ENCODE results near the gene ENTPD7. TPM values are rescaled to one million over a fixed set of nuclear protein-coding genes. Genes with fewer than 3 reads are reported as not detected.

Gene ENTPD7
- total RNA-seq, 2 donors from 2014 or later = 23.8 to 26.4 TPM

DNA sequence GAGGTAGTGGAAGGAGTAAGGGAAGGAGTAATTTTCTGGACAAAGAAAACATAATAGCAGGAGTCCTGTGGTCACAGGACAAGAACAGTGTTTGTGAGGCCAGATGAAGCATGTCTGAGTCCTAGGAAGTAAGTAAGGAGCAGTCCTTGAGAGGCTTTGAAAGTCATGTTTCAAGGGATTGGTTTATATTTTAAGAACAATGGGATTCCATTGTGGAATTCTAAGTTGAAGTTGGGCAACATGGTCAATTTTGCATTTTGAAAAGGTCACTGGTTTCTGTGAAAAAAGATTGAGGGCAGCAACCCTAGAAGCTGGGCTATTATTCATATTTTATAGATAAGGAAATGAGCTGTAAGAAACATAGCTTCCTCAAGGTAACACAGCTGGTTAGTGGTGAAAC, 28.3 kb upstream of the ENTPD7 start:
- Histone ChIP-seq H3K27ac (ENCODE audit: low read depth, low read length) (no peak overlapping the region), H3K9ac (ENCODE audit: extremely low read depth, low read length, poor library complexity, severe bottlenecking) (no peak overlapping the region), H3K4me3 (ENCODE audit: low read length) (no peak overlapping the region), H3K36me3 (ENCODE audit: control insufficient read depth, insufficient read depth, low read length) (no peaks in the 10 kb centered on the region), H3K27me3 (ENCODE audit: control insufficient read depth, insufficient read depth, low read length, poor library complexity, severe bottlenecking) (no peaks in the 10 kb centered on the region), H3K9me3 (ENCODE audit: control insufficient read depth, low read length) (peaks cover 2% of the 10 kb centered on the region), H3K4me1 (ENCODE audit: control insufficient read depth, insufficient read depth, low read length) (peaks cover 4% of the 10 kb centered on the region)
- H3K9me3 Mint-ChIP-seq = no peaks in the 10 kb centered on the region
- H3K27ac Mint-ChIP-seq = peak overlapping the region; percentile 7
- no peaks in the 10 kb centered on the region for H3K36me3 Mint-ChIP-seq (ENCODE audit: low read depth)
- peaks cover 22% of the 10 kb centered on the region for H3K4me1 Mint-ChIP-seq
- DNase-seq = no peak
- H3K27me3 Mint-ChIP-seq (ENCODE audit: insufficient read depth) = peaks cover 3% of the 10 kb centered on the region
- H3K4me3 Mint-ChIP-seq = no peak overlapping the region
- TF ChIP-seq, protein P1, sequence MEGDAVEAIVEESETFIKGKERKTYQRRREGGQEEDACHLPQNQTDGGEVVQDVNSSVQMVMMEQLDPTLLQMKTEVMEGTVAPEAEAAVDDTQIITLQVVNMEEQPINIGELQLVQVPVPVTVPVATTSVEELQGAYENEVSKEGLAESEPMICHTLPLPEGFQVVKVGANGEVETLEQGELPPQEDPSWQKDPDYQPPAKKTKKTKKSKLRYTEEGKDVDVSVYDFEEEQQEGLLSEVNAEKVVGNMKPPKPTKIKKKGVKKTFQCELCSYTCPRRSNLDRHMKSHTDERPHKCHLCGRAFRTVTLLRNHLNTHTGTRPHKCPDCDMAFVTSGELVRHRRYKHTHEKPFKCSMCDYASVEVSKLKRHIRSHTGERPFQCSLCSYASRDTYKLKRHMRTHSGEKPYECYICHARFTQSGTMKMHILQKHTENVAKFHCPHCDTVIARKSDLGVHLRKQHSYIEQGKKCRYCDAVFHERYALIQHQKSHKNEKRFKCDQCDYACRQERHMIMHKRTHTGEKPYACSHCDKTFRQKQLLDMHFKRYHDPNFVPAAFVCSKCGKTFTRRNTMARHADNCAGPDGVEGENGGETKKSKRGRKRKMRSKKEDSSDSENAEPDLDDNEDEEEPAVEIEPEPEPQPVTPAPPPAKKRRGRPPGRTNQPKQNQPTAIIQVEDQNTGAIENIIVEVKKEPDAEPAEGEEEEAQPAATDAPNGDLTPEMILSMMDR (conservative IDR thresholded peaks at IDR 0.05) = no peak

DNA sequence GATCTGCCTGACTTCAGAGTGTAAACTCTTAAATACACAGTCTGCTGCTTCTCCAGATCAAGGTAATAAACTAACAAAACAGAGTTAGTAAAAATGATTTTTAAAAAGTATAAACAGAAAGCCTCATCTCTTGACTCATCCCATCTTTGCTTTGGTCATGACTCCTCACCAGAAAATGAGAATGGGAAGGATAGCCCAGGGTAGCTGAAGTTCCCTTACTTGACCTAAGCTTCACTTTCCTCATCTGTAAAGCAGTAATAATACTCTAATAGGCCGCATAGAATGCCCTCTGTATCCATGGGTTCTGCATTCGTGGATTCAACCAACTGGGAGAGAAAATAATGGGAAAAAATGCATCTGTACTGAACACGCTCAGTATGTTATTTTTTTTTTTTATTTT, 27.8 kb upstream of the ENTPD7 start:
- Histone ChIP-seq H3K9me3 (ENCODE audit: control insufficient read depth, low read length) (peaks cover 7% of the 10 kb centered on the region), H3K4me1 (ENCODE audit: control insufficient read depth, insufficient read depth, low read length) (peaks cover 4% of the 10 kb centered on the region), H3K27ac (ENCODE audit: low read depth, low read length) (no peak overlapping the region), H3K9ac (ENCODE audit: extremely low read depth, low read length, poor library complexity, severe bottlenecking) (no peak overlapping the region), H3K27me3 (ENCODE audit: control insufficient read depth, insufficient read depth, low read length, poor library complexity, severe bottlenecking) (no peaks in the 10 kb centered on the region), H3K4me3 (ENCODE audit: low read length) (no peak overlapping the region), H3K36me3 (ENCODE audit: control insufficient read depth, insufficient read depth, low read length) (no peaks in the 10 kb centered on the region)
- TF ChIP-seq, protein P1 (conservative IDR thresholded peaks at IDR 0.05) = no peak
- Mint-ChIP-seq H3K4me3 (no peak overlapping the region), H3K9me3 (no peaks in the 10 kb centered on the region), H3K4me1 (peaks cover 22% of the 10 kb centered on the region), H3K27me3 (ENCODE audit: insufficient read depth) (no peaks in the 10 kb centered on the region), H3K36me3 (ENCODE audit: low read depth) (no peaks in the 10 kb centered on the region), H3K27ac (no peak overlapping the region)
- 96% methylated on average over 2 of the region's 3 CpGs; no CpG with 5 or more reads in 1 of the 2 experiments for WGBS, 2 experiments (ENCODE audit: insufficient coverage in 1 of 2, insufficient read length in 1 of 2)
- DNase-seq = no peak

DNA sequence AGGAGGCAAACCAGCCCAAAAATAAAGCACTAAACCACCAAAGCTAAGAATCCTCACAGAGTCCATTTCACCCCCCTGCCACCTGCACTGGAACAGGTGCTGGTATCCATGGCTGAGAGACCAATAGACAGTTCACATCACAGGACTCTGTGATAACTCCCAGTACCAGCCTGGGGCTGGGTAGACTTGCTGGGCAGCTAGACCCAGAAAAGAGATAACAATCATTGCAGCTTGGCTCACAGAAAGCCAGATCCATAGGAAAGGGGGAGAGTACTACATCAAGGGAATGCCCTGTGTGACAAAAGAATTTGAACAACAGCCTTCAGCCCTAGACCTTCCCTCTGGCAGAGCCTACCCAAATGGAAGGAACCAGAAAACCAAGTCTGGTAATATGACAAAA, 25.5 kb upstream of the ENTPD7 start:
- peaks cover 24% of the 10 kb centered on the region for H3K4me1 Mint-ChIP-seq
- H3K9me3 Mint-ChIP-seq = no peaks in the 10 kb centered on the region
- no peak overlapping the region for H3K4me3 Mint-ChIP-seq

More for the DNA sequence above, 25.5 kb upstream of the ENTPD7 start:
- Histone ChIP-seq H3K36me3 (ENCODE audit: control insufficient read depth, insufficient read depth, low read length) (no peaks in the 10 kb centered on the region), H3K27me3 (ENCODE audit: control insufficient read depth, insufficient read depth, low read length, poor library complexity, severe bottlenecking) (no peaks in the 10 kb centered on the region), H3K4me1 (ENCODE audit: control insufficient read depth, insufficient read depth, low read length) (peaks cover 4% of the 10 kb centered on the region), H3K9me3 (ENCODE audit: control insufficient read depth, low read length) (peaks cover 11% of the 10 kb centered on the region), H3K9ac (ENCODE audit: extremely low read depth, low read length, poor library complexity, severe bottlenecking) (no peak overlapping the region), H3K27ac (ENCODE audit: low read depth, low read length) (no peak overlapping the region), H3K4me3 (ENCODE audit: low read length) (no peak overlapping the region)
- TF ChIP-seq, protein P1 (conservative IDR thresholded peaks at IDR 0.05) = no peak
- H3K27ac Mint-ChIP-seq = no peak overlapping the region
- peaks cover 13% of the 10 kb centered on the region for H3K27me3 Mint-ChIP-seq (ENCODE audit: insufficient read depth)
- H3K36me3 Mint-ChIP-seq (ENCODE audit: low read depth) = no peaks in the 10 kb centered on the region
- no peak for DNase-seq

Data from endodermal cell (in vitro differentiated cells).